HS-27A (cell line): Measurements from ENCODE around the gene PCSK5.

Source experiments
- DNase-seq: peaks from one replicate; pipeline ENCODE4 v3.0.0-alpha.2; 2012; ENCODE audit warnings: low read depth, missing footprints

Gene PCSK5

GRCh38 chr9:76138360-76138759, 247.9 kb downstream of the PCSK5 start:
- DNase-seq, result no peak

GRCh38 chr9:76143834-76144233, 253.4 kb downstream of the PCSK5 start:
- DNase-seq, result no peak

- no peak for DNase-seq
These were observed 259.5 kb downstream of the PCSK5 start for GRCh38 chr9:76150013-76150412.

- DNase-seq, result no peak
These were observed 260.8 kb downstream of the PCSK5 start for GRCh38 chr9:76151267-76151666.

- DNase-seq, result no peak
These were observed 262.9 kb downstream of the PCSK5 start for GRCh38 chr9:76153339-76153738.

GRCh38 chr9:76153902-76154629, 263.6 kb downstream of the PCSK5 start:
- no peak for DNase-seq

GRCh38 chr9:76155361-76155760, 264.9 kb downstream of the PCSK5 start:
- no peak for DNase-seq

GRCh38 chr9:76158713-76159112, 268.2 kb downstream of the PCSK5 start:
- no peak for DNase-seq

- no peak for DNase-seq
These were observed 268.9 kb downstream of the PCSK5 start for GRCh38 chr9:76159293-76159926.

GRCh38 chr9:76161106-76161505, 270.6 kb downstream of the PCSK5 start:
- DNase-seq, result no peak

- DNase-seq, result no peak
These were observed 271.1 kb downstream of the PCSK5 start for GRCh38 chr9:76161541-76161940.

- no peak for DNase-seq
These were observed 271.7 kb downstream of the PCSK5 start for GRCh38 chr9:76162086-76162730.

- DNase-seq, result no peak
These were observed 272.5 kb downstream of the PCSK5 start for GRCh38 chr9:76162751-76163500.

- DNase-seq, result no peak
These were observed 276.1 kb downstream of the PCSK5 start for GRCh38 chr9:76166526-76166925.

GRCh38 chr9:76176171-76176570, 285.7 kb downstream of the PCSK5 start:
- no peak for DNase-seq

GRCh38 chr9:76177931-76178330, 287.5 kb downstream of the PCSK5 start:
- no peak for DNase-seq

GRCh38 chr9:76180541-76180940, 290.1 kb downstream of the PCSK5 start:
- no peak for DNase-seq

GRCh38 chr9:76181020-76181641, 290.7 kb downstream of the PCSK5 start:
- no peak for DNase-seq

- no peak for DNase-seq
These were observed 291.3 kb downstream of the PCSK5 start for GRCh38 chr9:76181781-76182180.

- no peak for DNase-seq
These were observed 295.0 kb downstream of the PCSK5 start for GRCh38 chr9:76185432-76185831.

- no peak for DNase-seq
These were observed 297.8 kb downstream of the PCSK5 start for GRCh38 chr9:76188286-76188685.

- DNase-seq, result no peak
These were observed 298.4 kb downstream of the PCSK5 start for GRCh38 chr9:76188905-76189304.
